NT2/D1 (cell line): ENCODE measurements around the gene TSPEAR.

Experiments used
- SUZ12 ChIP-seq: IDR thresholded peaks from 2 replicates; pipeline ENCODE4 v1.6.1; 2011; ENCODE audit not compliant: insufficient read length, insufficient read depth; ENCODE audit errors: extremely low read depth
- ZNF274 ChIP-seq: IDR thresholded peaks from 2 replicates; pipeline ENCODE4 v1.6.1; 2011; ENCODE audit warnings: mild to moderate bottlenecking, low read depth, low read length

DNA sequence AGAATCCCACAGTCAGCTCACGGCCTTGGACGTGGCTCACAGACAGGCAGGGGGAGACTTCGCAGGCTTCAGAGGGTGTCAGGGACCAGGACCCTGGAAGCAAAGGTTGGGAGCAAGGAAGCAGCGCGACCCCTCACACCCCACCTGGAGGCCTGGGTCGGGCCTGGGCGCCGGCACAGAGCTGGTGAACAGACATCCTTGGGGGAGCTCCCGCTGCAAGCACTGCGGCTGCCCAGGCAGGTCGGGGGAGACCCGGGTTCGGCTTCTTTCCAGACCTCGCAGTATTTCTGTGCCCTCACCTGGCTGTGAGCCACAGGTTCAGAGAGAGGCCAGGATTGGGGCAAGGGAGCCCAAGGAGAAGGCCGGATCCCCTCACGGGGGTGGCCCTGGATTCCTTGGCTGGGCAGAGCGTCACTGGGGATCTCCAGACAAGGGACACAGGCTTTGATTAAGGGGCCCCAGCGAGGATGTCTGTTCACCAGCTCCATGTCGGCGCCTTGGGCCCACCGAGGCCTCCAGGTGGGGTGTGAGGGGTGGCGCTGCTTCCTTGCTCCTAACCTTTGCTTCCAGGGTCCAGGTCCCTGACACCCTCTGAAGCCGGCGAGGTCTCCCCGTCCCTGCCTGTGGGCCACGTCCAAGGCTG lies 37.9 kb upstream of the TSPEAR start:
- no peak for TF ChIP-seq SUZ12
- TF ChIP-seq ZNF274, result no peak
